H54 (cell line): ENCODE measurements around the gene TRRAP.
"Not testable (repeated sequence)": the region's sequence is repeated elsewhere in the genome, so short reads cannot be mapped to it uniquely, and the experiment has no call there.

Experiments used
- DNase-seq: peaks from one replicate; pipeline ENCODE4 v3.0.0; 2011; ENCODE audit warnings: low spot score, mixed read lengths; ENCODE audit not compliant: insufficient read length
- FAIRE-seq: peaks from 3 replicates; lab custom pipeline; 2011; peaks lifted over from hg19 to GRCh38; lab: Jason Lieb, UNC
- POLR2A ChIP-seq: IDR thresholded peaks from 2 replicates; pipeline ENCODE4 v1.6.1; 2011; ENCODE audit warnings: low read depth, mild to moderate bottlenecking, low read length

TRRAP gene

DNA sequence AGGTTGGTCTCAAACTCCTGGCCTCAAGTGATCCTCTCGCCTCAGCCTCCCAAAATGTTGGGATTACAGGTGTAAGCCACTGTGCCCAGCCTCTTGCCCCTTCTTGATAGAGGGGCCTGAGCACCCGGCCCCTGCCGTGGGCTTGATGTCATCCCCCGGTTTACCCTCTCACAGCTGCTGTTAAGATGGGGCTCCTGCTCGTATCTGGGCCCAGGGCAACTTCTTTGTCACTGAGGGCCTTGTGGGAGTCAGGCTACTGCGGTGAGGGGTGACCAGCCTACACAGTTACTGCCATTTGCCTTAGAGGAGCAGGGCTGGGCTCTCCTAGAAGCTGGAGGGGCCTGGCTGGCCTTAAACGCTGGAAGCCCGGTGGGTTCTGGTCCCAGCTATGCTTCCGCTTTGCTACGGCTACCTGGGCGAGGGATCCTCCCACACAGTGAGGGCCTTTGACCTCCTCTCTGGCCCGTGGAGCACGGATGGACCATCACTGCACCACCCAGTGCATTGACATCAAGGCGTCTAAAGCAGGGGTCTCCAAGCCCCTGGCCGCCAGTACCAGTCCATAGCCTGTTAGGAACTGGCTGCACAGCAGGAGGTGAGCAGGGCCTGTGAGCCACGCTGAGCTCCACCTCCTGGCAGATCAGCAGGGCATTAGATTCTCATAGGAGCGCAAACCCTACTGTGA is 7.4 kb upstream of the TRRAP start:
- DNase-seq: no peak
- no peak for TF ChIP-seq POLR2A
- FAIRE-seq: no peak

DNA sequence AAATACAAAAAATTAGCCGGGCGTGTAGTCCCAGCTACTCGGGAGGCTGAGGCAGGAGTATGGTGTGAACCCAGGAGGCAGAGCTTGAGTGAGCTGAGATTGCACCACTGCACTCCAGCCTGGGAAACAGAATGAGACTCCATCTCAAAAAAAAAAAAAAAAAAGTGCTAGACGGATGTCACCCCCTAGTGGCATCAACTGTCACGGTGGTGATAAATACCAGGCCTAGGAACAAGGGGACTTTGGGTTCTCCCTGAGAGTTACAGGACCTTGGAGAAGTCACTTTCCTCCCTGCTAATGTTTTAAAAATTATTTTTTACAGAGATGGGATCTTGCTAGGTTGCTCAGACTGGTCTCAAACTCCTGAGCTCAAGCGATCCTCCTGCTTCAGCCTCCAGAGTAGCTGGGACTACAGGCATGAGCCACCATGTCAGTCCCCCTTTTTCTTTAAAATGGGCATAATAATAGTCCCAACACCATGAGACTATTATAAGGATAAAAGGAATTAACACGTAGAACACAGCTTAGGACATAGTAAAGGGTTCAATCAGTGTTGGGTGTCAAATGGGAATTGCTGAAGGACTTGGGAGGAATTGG is 5.9 kb upstream of the TRRAP start:
- FAIRE-seq (no peak), DNase-seq (no peak)
- no peak for TF ChIP-seq POLR2A

DNA sequence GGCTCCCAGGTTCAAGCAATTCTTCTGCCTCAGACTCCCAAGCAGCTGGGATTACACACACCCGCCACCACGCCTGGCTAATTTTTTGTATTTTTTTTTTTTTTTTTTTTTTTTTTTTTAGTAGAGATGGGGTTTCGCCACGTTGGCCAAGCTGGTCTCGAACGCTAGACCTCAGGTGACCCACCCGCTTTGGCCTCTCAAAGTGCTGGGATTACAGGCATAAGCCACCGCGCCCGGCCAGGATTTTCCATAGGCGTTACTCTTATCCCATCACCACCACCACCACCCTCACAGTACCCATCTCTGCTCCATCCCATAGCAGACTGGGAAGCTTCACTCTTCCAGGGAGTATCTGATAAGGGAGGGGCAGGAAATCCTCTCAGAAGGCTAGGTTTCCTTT is 4.7 kb upstream of the TRRAP start:
- not testable (repeated sequence) for FAIRE-seq, DNase-seq

DNA sequence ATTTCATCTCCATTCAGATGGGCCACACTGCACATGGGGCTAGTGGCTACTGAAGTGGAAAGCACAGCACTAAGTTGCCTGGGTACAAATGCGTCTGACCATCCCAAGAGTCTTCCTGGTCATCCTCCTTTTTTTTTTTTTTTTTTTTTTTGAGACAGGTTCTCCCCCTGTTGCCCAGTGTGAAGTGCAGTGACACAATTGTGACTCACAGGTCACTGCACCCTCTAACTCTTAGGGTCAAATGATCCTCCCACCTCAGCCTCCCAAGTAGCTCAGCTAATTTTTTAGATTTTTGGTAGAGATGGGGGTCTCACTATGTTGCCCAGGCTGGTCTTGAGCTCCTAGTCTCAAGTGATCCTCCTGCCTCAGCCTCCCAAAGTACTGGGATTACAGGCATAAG is 3.4 kb upstream of the TRRAP start:
- DNase-seq: no peak
- TF ChIP-seq POLR2A: no peak
- FAIRE-seq: no peak

DNA sequence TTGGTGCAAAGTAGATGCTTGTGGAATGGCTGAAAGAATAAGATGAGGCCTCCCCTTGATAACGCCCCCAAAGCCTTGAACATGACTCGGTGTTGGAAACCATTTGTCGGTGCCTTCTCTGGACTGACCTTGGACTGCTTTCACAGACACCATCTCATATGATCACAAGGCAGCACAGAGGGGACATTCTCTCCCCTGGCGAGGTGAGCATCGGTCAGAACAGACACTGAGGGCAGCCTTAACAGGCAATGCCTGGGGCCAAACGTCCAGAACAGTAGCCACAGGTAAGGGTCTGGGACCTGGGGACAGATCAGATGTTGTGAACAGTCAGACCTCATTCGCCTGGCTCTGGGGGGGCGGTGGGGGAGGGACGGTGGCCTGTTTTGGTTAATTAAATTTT is 2.8 kb upstream of the TRRAP start:
- DNase-seq (no peak), FAIRE-seq (no peak)
- no peak for TF ChIP-seq POLR2A

DNA sequence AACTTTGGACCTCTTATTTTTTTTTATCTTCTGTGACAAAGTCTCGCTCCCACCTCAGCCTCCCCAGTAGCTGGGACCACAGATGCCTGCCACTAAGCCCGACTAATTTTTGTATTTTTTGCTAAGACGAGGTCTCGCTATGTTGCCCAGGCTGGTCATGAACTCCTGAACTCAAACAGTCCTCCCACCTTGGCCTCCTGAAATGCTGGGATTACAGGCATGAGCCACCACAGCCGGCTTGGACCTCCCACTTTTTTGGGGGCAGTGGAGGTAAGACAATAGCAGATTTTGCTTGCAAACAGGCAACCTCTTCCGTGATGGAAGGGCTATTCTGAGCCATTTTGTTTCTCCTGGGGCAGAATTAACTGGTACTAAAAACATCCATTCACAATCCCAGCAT is 1.2 kb upstream of the TRRAP start:
- DNase-seq (no peak), FAIRE-seq (no peak)
- no peak for TF ChIP-seq POLR2A

DNA sequence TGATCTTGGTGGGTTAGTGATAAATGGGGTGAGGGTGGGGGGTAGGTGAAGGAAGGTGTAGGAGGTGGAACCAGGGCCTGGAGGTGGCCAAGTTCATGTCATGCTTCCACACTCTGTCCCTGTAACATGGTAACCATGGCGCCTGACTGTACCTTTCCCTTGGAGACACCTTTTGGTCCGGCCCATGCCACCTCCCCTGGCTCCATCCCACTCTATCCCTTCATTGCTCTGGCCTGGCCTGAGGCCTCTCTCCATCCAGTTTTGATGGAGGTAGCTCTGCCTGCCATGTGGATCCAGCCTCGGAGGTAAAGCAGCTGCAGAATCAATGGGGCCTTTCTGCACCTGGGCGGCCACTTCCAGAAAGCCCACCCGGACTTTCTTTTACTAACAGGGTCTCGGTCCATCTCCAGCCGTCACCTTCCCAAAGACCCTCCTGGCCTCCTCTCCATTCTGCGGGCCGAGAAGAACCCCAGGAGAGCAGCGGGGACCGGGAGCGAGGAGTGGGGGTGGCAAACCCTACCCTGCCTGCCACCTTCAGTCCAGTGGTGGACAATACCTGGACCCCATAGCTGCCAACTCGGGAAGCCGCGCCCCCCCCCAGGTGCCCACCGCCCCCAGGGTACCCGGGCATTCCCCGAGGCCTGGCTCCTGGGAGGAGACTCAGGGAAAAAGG is 504 bp upstream of the TRRAP start:
- no peak for TF ChIP-seq POLR2A
- FAIRE-seq (no peak), DNase-seq (no peak)

DNA sequence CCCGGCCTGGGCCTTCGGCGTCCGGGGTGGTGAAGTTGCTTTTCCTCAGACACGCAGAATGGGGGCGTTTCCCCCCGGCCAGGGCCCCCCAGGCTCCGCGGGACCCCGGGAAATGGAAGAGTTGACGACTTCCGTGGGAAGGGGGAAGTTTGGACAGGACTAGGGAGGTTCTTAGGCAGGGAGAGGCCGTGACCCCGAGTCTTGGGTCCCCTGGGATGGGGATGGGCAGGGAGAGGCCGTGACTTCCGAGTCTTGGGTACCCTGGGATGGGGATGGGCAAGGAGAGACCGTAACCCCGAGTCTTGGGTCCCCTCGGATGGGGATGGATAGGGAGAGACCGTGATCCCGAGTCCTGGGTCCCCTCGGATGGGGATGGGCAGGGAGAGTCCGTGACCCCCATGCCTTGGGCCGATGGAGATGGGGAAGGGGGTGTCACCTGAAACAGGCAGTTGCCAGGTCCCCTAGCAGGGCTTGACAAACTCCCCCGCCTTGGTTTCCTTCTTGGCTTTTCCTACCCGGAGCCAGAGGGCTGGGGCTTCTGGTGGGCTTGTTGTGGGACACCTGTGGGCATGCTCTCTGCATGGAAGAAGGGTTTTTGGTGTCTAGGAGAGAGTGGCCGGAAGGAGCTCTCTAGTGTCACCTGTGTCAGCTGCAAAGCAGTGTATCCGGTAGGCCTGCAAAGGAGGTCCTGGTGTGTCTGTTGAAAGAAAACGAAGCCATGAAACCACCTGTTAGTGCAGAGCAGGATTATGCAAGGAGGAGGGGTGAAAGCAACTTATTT is 1.1 kb downstream of the TRRAP start:
- DNase-seq (no peak), FAIRE-seq (no peak)
- no peak for TF ChIP-seq POLR2A

DNA sequence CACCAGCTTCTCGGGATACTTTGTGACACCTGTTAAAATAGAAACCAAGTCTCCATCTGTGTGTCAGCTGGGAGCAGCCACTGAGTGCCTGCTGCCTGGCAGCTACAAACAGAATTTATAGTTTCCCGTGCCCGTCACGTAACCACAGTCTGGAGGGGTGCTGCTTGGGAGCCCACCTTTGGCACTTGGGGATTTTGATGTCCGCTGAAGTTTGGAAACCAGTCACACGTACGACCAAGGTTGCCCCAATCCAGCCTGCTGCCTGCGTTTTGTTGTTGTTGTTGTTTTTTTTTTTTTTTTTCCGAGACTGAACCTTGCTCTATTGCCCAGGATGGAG is 1.6 kb downstream of the TRRAP start:
- no peak for TF ChIP-seq POLR2A
- FAIRE-seq: no peak

DNA sequence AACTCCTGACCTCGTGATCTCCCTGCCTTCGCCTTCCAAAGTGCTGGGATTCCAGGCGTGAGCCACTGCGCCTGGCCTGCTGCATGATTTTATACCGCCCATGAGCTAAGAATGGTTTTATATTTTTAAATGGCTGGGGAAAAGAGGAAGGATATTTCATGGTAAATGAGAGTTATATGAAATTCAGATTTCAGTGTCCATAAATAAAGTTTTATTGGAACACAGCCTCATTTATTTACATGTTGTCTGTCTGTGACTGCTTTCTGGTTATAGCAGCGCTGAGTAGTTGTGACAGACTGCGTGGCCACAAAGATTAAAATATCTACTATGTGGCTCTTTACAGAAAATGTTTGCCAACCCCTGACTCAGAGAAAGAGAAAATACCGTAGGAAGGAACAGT is 2.2 kb downstream of the TRRAP start:
- FAIRE-seq (no peak), DNase-seq (no peak)
- no peak for TF ChIP-seq POLR2A

More for the DNA sequence above, 1.6 kb downstream of the TRRAP start:
- no peak for DNase-seq

DNA sequence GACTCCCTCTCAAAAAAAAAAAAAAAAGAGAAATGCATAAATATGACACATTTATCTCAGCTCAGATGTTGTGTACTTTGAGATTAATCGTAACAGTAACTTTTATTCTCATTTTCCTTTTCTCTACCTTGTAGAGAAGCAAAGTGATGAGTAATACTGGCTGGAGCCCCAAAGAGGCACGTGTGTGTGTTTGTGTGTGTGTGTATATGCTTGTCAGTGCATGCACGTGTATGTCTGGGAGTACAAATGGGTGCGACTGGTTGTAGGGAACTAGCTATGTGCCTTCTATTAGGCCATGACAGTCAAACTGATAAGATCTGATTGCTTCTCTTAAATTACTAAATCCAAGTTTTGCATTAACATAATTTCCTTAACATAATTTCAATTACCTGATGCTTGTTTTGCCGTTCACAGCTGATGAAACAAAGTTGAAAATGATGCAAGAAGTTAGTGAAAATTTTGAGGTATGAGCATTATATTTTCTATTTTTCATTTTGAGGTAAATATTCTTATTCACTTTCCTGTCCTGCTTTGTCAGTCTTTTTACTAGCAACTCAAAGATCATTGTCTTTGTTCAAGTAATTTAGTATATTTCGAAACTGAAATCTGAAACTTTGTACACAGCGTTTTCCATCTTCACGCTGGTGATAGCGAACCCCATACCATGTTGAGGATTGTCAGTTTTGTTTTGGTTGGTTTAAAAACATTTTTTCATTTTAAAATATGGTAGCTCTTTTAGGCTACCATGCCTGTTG is 3.4 kb downstream of the TRRAP start:
- no peak for DNase-seq
- no peak for FAIRE-seq
- TF ChIP-seq POLR2A: no peak

DNA sequence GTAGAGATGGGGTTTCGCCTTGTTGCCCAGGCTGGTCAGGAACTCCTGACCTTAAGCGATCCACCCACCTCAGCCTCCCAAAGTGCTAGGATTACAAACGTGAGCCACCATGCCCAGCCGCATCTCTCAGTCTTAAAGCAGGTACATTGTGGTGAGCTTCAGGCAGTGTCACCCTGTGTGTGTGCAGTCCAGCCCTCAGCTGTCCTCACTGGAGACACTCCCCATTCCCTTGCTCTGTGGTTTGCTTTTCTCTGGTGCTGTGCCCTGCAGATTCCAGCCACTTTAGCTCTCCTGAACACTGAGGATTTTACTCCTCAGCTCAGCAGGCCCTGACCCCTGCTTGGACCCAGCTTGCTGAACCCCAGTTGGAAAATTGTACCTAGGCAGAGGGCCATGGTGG is 6.1 kb downstream of the TRRAP start:
- no peak for TF ChIP-seq POLR2A
- DNase-seq (no peak), FAIRE-seq (no peak)

DNA sequence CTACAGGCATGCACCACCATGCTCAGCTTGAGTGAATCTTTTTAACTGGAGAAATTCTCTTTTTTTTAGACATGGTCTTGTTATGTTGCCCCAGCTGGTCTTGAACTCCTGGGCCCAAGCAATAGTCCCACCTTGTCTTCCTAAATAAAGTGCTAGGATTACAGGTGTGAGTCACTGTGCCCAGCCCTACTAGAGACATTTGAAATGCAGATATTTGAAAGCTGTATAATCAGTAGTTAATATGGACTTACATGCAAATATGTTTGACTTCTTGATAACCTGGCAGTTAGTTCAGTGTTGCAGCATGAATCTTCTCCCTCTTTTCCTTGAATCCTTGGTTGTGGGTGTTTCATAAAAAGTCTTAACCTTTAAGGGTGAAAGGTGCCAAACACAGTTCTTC is 8.7 kb downstream of the TRRAP start:
- TF ChIP-seq POLR2A: no peak
- DNase-seq (no peak), FAIRE-seq (no peak)
